Keratinocyte (primary cell): ENCODE results near the gene TTLL13.
"Not testable (repeated sequence)": the region's sequence is repeated elsewhere in the genome, so short reads cannot be mapped to it uniquely, and the experiment has no call there.

ENCODE experiments used
- EZH2 ChIP-seq: IDR thresholded peaks from one replicate; pipeline ENCODE4 v1.6.1; 2012; ENCODE audit warnings: inconsistent platforms, mild to moderate bottlenecking, low read length, moderate library complexity
- TF ChIP-seq, protein P1 (sequence below), 3 experiments: IDR thresholded peaks in 1 of 3; conservative IDR thresholded peaks in 1 of 3; optimal IDR thresholded peaks in 1 of 3; 2 replicates in 2 of 3; 3 replicates in 1 of 3; pipeline versions ENCODE3 to v1.5.1; 2011; ENCODE audit warnings: low read length in 3 of 3, mild to moderate bottlenecking in 3 of 3, moderate library complexity in 2 of 3, control low read depth in 1 of 3, inconsistent platforms in 1 of 3; ENCODE audit not compliant: insufficient read depth in 2 of 3; ENCODE audit errors: extremely low read depth in 1 of 3

DNA sequence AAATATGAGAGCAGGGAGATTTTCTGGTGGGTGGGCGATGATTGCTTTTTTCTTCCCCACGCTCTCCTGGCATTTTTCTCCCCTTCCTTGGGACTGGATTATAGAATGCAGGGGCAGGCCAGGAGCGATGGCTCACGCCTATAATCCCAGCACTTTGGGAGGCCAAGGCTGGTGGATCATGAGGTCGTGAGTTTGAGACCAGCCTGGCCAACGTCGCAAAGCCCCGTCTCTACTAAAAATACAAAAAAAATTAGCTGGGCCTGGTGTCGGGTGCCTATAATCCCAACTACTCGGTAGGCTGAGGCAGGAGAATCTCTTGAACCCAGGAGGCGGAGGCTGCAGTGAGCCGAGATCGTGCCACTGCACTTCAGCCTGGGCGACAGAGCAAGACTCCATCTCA, 56.0 kb downstream of the TTLL13 start:
- TF ChIP-seq, protein P1, sequence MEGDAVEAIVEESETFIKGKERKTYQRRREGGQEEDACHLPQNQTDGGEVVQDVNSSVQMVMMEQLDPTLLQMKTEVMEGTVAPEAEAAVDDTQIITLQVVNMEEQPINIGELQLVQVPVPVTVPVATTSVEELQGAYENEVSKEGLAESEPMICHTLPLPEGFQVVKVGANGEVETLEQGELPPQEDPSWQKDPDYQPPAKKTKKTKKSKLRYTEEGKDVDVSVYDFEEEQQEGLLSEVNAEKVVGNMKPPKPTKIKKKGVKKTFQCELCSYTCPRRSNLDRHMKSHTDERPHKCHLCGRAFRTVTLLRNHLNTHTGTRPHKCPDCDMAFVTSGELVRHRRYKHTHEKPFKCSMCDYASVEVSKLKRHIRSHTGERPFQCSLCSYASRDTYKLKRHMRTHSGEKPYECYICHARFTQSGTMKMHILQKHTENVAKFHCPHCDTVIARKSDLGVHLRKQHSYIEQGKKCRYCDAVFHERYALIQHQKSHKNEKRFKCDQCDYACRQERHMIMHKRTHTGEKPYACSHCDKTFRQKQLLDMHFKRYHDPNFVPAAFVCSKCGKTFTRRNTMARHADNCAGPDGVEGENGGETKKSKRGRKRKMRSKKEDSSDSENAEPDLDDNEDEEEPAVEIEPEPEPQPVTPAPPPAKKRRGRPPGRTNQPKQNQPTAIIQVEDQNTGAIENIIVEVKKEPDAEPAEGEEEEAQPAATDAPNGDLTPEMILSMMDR (optimal IDR thresholded peaks at IDR 0.05 in 1 of 3, IDR thresholded peaks at IDR 0.05 in 1 of 3, conservative IDR thresholded peaks at IDR 0.05 in 1 of 3; ENCODE audit: extremely low read depth in 1 of 3, insufficient read depth in 2 of 3, low read length in 3 of 3) = not testable (repeated sequence)
- not testable (repeated sequence) for TF ChIP-seq EZH2
